Bronchial smooth muscle cell (primary cell): Measurements from ENCODE around the gene RFTN2. TPM values are rescaled to one million over a fixed set of nuclear protein-coding genes. Genes with fewer than 3 reads are reported as not detected.

Experiments
- total RNA-seq: library from RNA; depleted of rRNA; stranded (reverse); fragments of >200 nt; gene quantifications from 2 replicates; pipeline ENCODE4 v1.2.1, GENCODE V29; 2014

RFTN2 gene
- total RNA-seq, result 3.6 and 15.1 TPM in 2 replicates

DNA sequence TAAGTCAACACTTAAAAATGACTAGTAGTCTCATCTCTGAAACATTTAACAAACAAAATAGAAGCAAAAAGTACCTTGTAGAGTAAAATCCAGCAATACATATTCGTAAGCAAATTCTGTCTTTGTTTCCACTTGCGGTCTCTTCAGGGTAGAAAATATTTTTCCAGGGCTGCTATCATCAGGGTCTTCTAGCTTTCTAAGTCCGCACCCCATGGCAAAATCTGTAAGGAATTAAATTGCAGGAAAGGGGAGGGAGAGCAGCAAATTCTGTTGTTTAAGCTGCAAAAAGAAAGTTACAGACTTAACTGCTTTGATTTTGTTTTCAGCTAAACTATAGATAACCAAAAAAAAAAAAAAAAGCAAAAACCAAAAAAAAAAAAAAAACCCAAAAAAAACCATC lies at the start of gene RFTN2:
TSS of gene RFTN2 (minus strand) at position 342 of the 400 bp plus-strand sequence. CDS start at position 213, 129 bp downstream.

DNA sequence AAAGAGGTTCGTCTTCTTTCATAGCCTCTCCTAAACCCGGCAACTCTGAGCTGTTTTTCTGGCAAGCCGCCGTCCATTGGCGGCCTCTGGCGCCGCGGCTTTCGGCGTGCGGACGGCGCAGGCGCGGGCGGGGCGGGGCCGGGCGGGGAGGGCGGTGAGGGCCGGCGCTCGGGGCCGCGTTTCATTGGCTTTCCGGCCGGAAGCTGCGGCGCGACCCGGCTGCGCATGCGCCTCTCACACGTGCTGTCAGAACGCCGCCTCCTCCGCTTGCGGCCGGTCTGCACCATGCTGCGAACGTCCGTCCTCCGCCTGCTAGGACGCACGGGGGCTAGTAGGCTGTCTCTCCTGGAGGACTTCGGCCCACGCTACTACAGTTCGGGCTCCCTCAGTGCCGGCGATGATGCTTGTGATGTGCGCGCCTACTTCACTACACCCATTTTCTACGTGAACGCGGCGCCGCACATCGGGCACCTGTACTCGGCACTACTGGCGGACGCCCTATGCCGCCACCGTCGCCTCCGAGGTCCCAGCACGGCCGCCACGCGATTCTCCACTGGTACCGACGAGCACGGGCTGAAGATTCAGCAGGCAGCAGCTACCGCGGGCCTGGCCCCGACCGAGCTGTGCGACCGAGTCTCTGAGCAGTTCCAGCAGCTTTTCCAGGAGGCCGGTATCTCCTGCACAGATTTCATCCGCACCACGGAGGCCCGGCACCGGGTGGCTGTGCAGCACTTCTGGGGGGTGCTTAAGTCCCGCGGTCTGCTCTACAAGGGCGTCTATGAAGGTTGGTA lies 29.9 kb upstream of the RFTN2 start, which contains the start of gene MARS2:
TSS of gene MARS2 (plus strand) at position 249 of the 791 bp plus-strand sequence. CDS start at position 286, 37 bp downstream.

Other genes with a start within 250 kb of the RFTN2 start
- gene SF3B1, start 240.6 kb downstream of the RFTN2 start, total RNA-seq, result 181 and 224 TPM in 2 replicates
- 30.7 and 40.0 TPM in 2 replicates for gene COQ10B, start 222.0 kb downstream of the RFTN2 start, total RNA-seq
- gene HSPD1, start 175.7 kb downstream of the RFTN2 start, total RNA-seq, result 149 and 159 TPM in 2 replicates
- 55.6 and 102 TPM in 2 replicates for gene HSPE1, start 175.2 kb downstream of the RFTN2 start, total RNA-seq
- 18.9 and 19.8 TPM in 2 replicates for gene MOB4, start 159.5 kb downstream of the RFTN2 start, total RNA-seq
- 1.1 and 1.2 TPM in 2 replicates for gene MARS2, start 29.8 kb upstream of the RFTN2 start, total RNA-seq
- not detected in 2 replicates for gene BOLL, start 109.7 kb upstream of the RFTN2 start, total RNA-seq
- 0.60 and 3.0 TPM in 2 replicates for gene PLCL1, start 129.0 kb upstream of the RFTN2 start, total RNA-seq